Measurements from ENCODE around the gene HIBADH.

Gene HIBADH

GRCh38 chr7:27532314-27532713, 130.4 kb downstream of the HIBADH start:
- TF ChIP-seq POLR2A (IDR thresholded peaks at IDR 0.05; ENCODE audit: low read depth, low read length) (no peak), POLR2AphosphoS5 (IDR thresholded peaks at IDR 0.05; ENCODE audit: low read depth, low read length) (no peak), TAF1 (IDR thresholded peaks at IDR 0.05; ENCODE audit: borderline replicate concordance, low read depth, low read length) (no peak)
- FAIRE-seq (no peak), DNase-seq (ENCODE audit: insufficient read length) (no peak)

- no peak for FAIRE-seq
- no peak for DNase-seq (ENCODE audit: insufficient read length)
- TF ChIP-seq POLR2AphosphoS5 (IDR thresholded peaks at IDR 0.05; ENCODE audit: low read depth, low read length) = no peak
- no peak for TF ChIP-seq TAF1 (IDR thresholded peaks at IDR 0.05; ENCODE audit: borderline replicate concordance, low read depth, low read length)
- no peak for TF ChIP-seq POLR2A (IDR thresholded peaks at IDR 0.05; ENCODE audit: low read depth, low read length)
These were observed 135.4 kb downstream of the HIBADH start for GRCh38 chr7:27527348-27527714.

GRCh38 chr7:27526611-27527347, 135.9 kb downstream of the HIBADH start:
- DNase-seq (ENCODE audit: insufficient read length) (no peak), FAIRE-seq (no peak)
- no peak for TF ChIP-seq POLR2AphosphoS5 (IDR thresholded peaks at IDR 0.05; ENCODE audit: low read depth, low read length)

- TF ChIP-seq POLR2A (IDR thresholded peaks at IDR 0.05; ENCODE audit: low read depth, low read length) (no peak), TAF1 (IDR thresholded peaks at IDR 0.05; ENCODE audit: borderline replicate concordance, low read depth, low read length) (no peak), POLR2AphosphoS5 (IDR thresholded peaks at IDR 0.05; ENCODE audit: low read depth, low read length) (no peak)
- FAIRE-seq (no peak), DNase-seq (ENCODE audit: insufficient read length) (no peak)
These were observed 136.6 kb downstream of the HIBADH start for GRCh38 chr7:27526131-27526530.

GRCh38 chr7:27523321-27523720, 139.4 kb downstream of the HIBADH start:
- no peak for TF ChIP-seq TAF1 (IDR thresholded peaks at IDR 0.05; ENCODE audit: borderline replicate concordance, low read depth, low read length)
- TF ChIP-seq POLR2AphosphoS5 (IDR thresholded peaks at IDR 0.05; ENCODE audit: low read depth, low read length) = no peak
- TF ChIP-seq POLR2A (IDR thresholded peaks at IDR 0.05; ENCODE audit: low read depth, low read length) = no peak
- no peak for DNase-seq (ENCODE audit: insufficient read length)
- FAIRE-seq = no peak

GRCh38 chr7:27522566-27522965, 140.1 kb downstream of the HIBADH start:
- FAIRE-seq (no peak), DNase-seq (ENCODE audit: insufficient read length) (no peak)
- no peak for TF ChIP-seq POLR2A (IDR thresholded peaks at IDR 0.05; ENCODE audit: low read depth, low read length)
- no peak for TF ChIP-seq TAF1 (IDR thresholded peaks at IDR 0.05; ENCODE audit: borderline replicate concordance, low read depth, low read length)
- TF ChIP-seq POLR2AphosphoS5 (IDR thresholded peaks at IDR 0.05; ENCODE audit: low read depth, low read length) = no peak

GRCh38 chr7:27520815-27521790, 141.6 kb downstream of the HIBADH start:
- DNase-seq (ENCODE audit: insufficient read length) = no peak
- no peak for FAIRE-seq
- TF ChIP-seq POLR2A (IDR thresholded peaks at IDR 0.05; ENCODE audit: low read depth, low read length) (no peak), POLR2AphosphoS5 (IDR thresholded peaks at IDR 0.05; ENCODE audit: low read depth, low read length) (no peak), TAF1 (IDR thresholded peaks at IDR 0.05; ENCODE audit: borderline replicate concordance, low read depth, low read length) (no peak)

GRCh38 chr7:27519793-27520469, 142.8 kb downstream of the HIBADH start:
- no peak for FAIRE-seq
- no peak for DNase-seq (ENCODE audit: insufficient read length)
- TF ChIP-seq POLR2AphosphoS5 (IDR thresholded peaks at IDR 0.05; ENCODE audit: low read depth, low read length) = no peak
- no peak for TF ChIP-seq TAF1 (IDR thresholded peaks at IDR 0.05; ENCODE audit: borderline replicate concordance, low read depth, low read length)
- TF ChIP-seq POLR2A (IDR thresholded peaks at IDR 0.05; ENCODE audit: low read depth, low read length) = no peak

- FAIRE-seq = no peak
These were observed 143.9 kb downstream of the HIBADH start for GRCh38 chr7:27518561-27519350.

GRCh38 chr7:27516421-27516820, 146.3 kb downstream of the HIBADH start:
- TF ChIP-seq POLR2A (IDR thresholded peaks at IDR 0.05; ENCODE audit: low read depth, low read length) (no peak), POLR2AphosphoS5 (IDR thresholded peaks at IDR 0.05; ENCODE audit: low read depth, low read length) (no peak), TAF1 (IDR thresholded peaks at IDR 0.05; ENCODE audit: borderline replicate concordance, low read depth, low read length) (no peak)
- no peak for DNase-seq (ENCODE audit: insufficient read length)
- no peak for FAIRE-seq

More at GRCh38 chr7:27518561-27519350, 143.9 kb downstream of the HIBADH start:
- no peak for TF ChIP-seq POLR2AphosphoS5 (IDR thresholded peaks at IDR 0.05; ENCODE audit: low read depth, low read length)
- no peak for TF ChIP-seq TAF1 (IDR thresholded peaks at IDR 0.05; ENCODE audit: borderline replicate concordance, low read depth, low read length)
- no peak for TF ChIP-seq POLR2A (IDR thresholded peaks at IDR 0.05; ENCODE audit: low read depth, low read length)
- DNase-seq (ENCODE audit: insufficient read length) = no peak

- DNase-seq (ENCODE audit: insufficient read length) = no peak
- no peak for TF ChIP-seq TAF1 (IDR thresholded peaks at IDR 0.05; ENCODE audit: borderline replicate concordance, low read depth, low read length)
- no peak for TF ChIP-seq POLR2A (IDR thresholded peaks at IDR 0.05; ENCODE audit: low read depth, low read length)
- no peak for FAIRE-seq
These were observed 146.8 kb downstream of the HIBADH start for GRCh38 chr7:27515933-27516332.

Data from GM12892 (cell line).